Mesendoderm (in vitro differentiated cells): ENCODE data around the gene ALX3.
A peak's percentile ranks its signal among the peaks of the same experiment; 100 is the strongest.

ENCODE experiments used
- DNase-seq: peaks from one replicate; pipeline ENCODE4 v3.0.0; 2013
- H2AK5ac ChIP-seq: 2 replicates; pipeline ENCODE4 v1.6.1; 2013; ENCODE audit warnings: low read length, inconsistent platforms
- H2BK120ac ChIP-seq: 2 replicates; pipeline ENCODE4 v1.6.1; 2013; ENCODE audit warnings: low read depth, mild to moderate bottlenecking, low read length, moderate library complexity, mixed read lengths
- H2BK15ac ChIP-seq: replicated peaks from 2 replicates; pipeline ENCODE4 v1.6.1; 2013; ENCODE audit warnings: low read depth, mild to moderate bottlenecking, moderate library complexity
- H2BK5ac ChIP-seq: 2 replicates; pipeline ENCODE4 v1.6.1; 2013; ENCODE audit warnings: low read length, inconsistent platforms
- H3K18ac ChIP-seq: 2 replicates; pipeline ENCODE4 v1.6.1; 2013; ENCODE audit warnings: mild to moderate bottlenecking, low read length, mixed read lengths
- H3K23ac ChIP-seq: one replicate; pipeline ENCODE4 v1.6.1; 2013; ENCODE audit warnings: low read length
- H3K27ac ChIP-seq: 2 replicates; pipeline ENCODE4 v1.5.1; 2013; ENCODE audit warnings: low read depth, mild to moderate bottlenecking, inconsistent platforms, low read length, moderate library complexity
- H3K27me3 ChIP-seq: 2 replicates; pipeline ENCODE4 v1.6.1; 2013; ENCODE audit warnings: low read length, control low read depth, mild to moderate bottlenecking, inconsistent platforms; ENCODE audit not compliant: insufficient read depth, poor library complexity
- H3K36me3 ChIP-seq: 2 replicates; pipeline ENCODE4 v1.6.1; 2013; ENCODE audit warnings: low read length, inconsistent platforms; ENCODE audit not compliant: control insufficient read depth, insufficient read depth
- H3K4ac ChIP-seq: one replicate; pipeline ENCODE4 v1.6.1; 2013; ENCODE audit warnings: low read depth, mild to moderate bottlenecking, low read length, moderate library complexity
- H3K4me1 ChIP-seq: 2 replicates; pipeline ENCODE4 v1.6.1; 2013; ENCODE audit warnings: low read depth, low read length, inconsistent platforms; ENCODE audit not compliant: control insufficient read depth
- H3K4me2 ChIP-seq: 2 replicates; pipeline ENCODE4 v1.6.1; 2013; ENCODE audit warnings: low read length
- H3K4me3 ChIP-seq: 2 replicates; pipeline ENCODE4 v1.5.1; 2013; ENCODE audit warnings: mild to moderate bottlenecking, low read length
- H3K56ac ChIP-seq: one replicate; pipeline ENCODE4 v1.6.1; 2013; ENCODE audit warnings: low read length
- H3K79me1 ChIP-seq: 2 replicates; pipeline ENCODE4 v1.6.1; 2013; ENCODE audit warnings: low read length, inconsistent platforms
- H3K79me2 ChIP-seq: 2 replicates; pipeline ENCODE4 v1.6.1; 2013; ENCODE audit warnings: mild to moderate bottlenecking, low read length; ENCODE audit not compliant: control insufficient read depth, insufficient read depth
- H3K9ac ChIP-seq: 2 replicates; pipeline ENCODE4 v1.6.1; 2013; ENCODE audit warnings: low read length, inconsistent platforms
- H4K5ac ChIP-seq: one replicate; pipeline ENCODE4 v1.6.1; 2013; ENCODE audit warnings: low read length
- H4K8ac ChIP-seq: one replicate; pipeline ENCODE4 v1.6.1; 2013; ENCODE audit warnings: low read depth, mild to moderate bottlenecking, control low read depth, low read length, moderate library complexity
- WGBS: extraction: QIAGEN DNeasy Blood & Tissue Kit; methylation state at CpG from one replicate; pipeline ENCODE4 v1.1.7; 2013; ENCODE audit warnings: low lambda C conversion rate, missing lambda C conversion rate; ENCODE audit not compliant: insufficient coverage; ENCODE audit errors: extremely low coverage; 5-methylcytosine and 5-hydroxymethylcytosine counted together

ALX3 gene

DNA sequence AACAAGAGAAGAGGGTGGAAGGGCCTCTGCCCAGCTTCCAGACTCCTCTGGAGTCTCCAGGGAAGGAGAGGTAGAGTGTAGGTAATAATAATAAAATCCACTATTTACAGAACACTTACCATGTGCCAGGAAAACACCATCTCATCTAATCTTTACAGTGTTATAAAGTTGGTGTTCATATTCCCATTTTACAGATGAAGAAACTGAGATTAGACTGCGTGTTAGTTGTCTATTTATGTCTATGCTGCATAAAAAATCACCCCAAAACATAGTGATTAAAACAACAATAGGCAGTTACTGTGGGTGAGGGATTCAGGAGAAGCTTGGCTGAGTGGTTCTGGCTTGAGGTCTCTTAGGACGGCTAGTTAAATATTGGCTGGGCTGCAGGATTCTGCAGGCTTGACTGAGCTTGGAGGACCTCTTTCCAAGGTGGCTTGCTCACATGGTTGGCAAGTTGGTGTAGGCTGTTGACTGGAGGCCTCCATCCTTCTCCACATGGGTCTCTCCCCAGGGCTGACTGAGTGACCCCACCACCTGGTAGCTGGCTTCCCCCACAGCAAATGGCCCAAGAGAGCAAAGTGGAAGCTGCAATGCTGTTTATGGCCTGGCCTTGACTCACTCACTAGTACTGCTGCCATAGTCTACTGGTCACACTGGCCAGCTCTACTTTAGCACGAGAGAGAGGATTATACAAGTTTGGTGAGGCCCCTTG, 6.5 kb upstream of the ALX3 start:
- Histone ChIP-seq H3K27ac (no peak overlapping the region), H2BK5ac (no peak overlapping the region), H3K79me1 (no peaks in the 10 kb centered on the region), H2BK120ac (no peak overlapping the region), H3K4me2 (no peak overlapping the region), H3K23ac (no peak overlapping the region), H4K5ac (no peak overlapping the region), H3K4me1 (no peaks in the 10 kb centered on the region), H2BK15ac (no peak overlapping the region), H3K9ac (no peak overlapping the region), H3K4me3 (no peak overlapping the region), H3K36me3 (no peaks in the 10 kb centered on the region), H4K8ac (no peak overlapping the region), H2AK5ac (no peak overlapping the region), H3K27me3 (peaks cover 15% of the 10 kb centered on the region), H3K79me2 (no peaks in the 10 kb centered on the region), H3K4ac (no peak overlapping the region), H3K56ac (no peak overlapping the region), H3K18ac (no peak overlapping the region)
- no CpG with 5 or more reads among the region's 3 CpGs for WGBS
- no peak for DNase-seq

DNA sequence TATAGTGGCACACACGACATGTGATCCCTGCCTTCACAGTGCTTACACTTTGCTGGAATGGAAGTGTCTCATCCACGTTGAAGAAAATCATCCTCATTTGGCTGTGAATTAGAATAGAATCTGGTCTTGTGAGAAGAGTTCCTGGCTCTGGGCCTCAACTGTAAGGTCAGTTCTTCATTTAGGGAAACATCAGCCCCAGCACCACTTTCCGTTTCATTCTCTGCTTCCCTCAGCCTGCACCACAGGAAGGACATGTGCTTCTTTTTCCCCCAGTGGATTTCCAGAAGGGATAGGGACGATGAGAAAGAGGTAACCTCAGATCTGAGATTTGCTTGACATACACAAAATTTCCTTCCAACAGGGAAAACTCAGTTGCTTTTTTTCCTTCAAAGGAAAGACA, 3.7 kb upstream of the ALX3 start:
- H3K79me1 ChIP-seq: no peaks in the 10 kb centered on the region
- DNase-seq: no peak
- WGBS: no CpG with 5 or more reads among the region's 4 CpGs
- no peak overlapping the region for H3K23ac ChIP-seq
- H3K27me3 ChIP-seq: peaks cover 41% of the 10 kb centered on the region
- no peak overlapping the region for H3K4me2 ChIP-seq
- H3K9ac ChIP-seq: no peak overlapping the region
- H4K8ac ChIP-seq: no peak overlapping the region
- no peak overlapping the region for H3K4me3 ChIP-seq
- H2BK15ac ChIP-seq: no peak overlapping the region
- no peak overlapping the region for H2BK5ac ChIP-seq
- H3K79me2 ChIP-seq: no peaks in the 10 kb centered on the region
- no peak overlapping the region for H2BK120ac ChIP-seq
- H3K36me3 ChIP-seq: no peaks in the 10 kb centered on the region
- no peak overlapping the region for H2AK5ac ChIP-seq
- no peak overlapping the region for H4K5ac ChIP-seq
- no peak overlapping the region for H3K4ac ChIP-seq
- H3K56ac ChIP-seq: no peak overlapping the region
- no peak overlapping the region for H3K27ac ChIP-seq
- peaks cover 2% of the 10 kb centered on the region for H3K4me1 ChIP-seq
- H3K18ac ChIP-seq: no peak overlapping the region

- H3K27me3 ChIP-seq: peaks cover 67% of the 10 kb centered on the region
- no peaks in the 10 kb centered on the region for H3K79me2 ChIP-seq
- H2AK5ac ChIP-seq: no peak overlapping the region
- H3K4me1 ChIP-seq: peaks cover 2% of the 10 kb centered on the region
- no peak overlapping the region for H2BK5ac ChIP-seq
- H3K23ac ChIP-seq: no peak overlapping the region
- peak overlapping the region; percentile 28 for H3K18ac ChIP-seq
- H3K4me2 ChIP-seq: peak overlapping the region; percentile 50
- H3K9ac ChIP-seq: peak overlapping the region; percentile 24
- H3K79me1 ChIP-seq: no peaks in the 10 kb centered on the region
- H3K4me3 ChIP-seq: no peak overlapping the region
- H3K27ac ChIP-seq: no peak overlapping the region
- peak overlapping the region; percentile 67 for H3K56ac ChIP-seq
- H2BK15ac ChIP-seq: no peak overlapping the region
- no CpG with 5 or more reads among the region's 52 CpGs for WGBS
- H2BK120ac ChIP-seq: no peak overlapping the region
- H3K36me3 ChIP-seq: no peaks in the 10 kb centered on the region
- no peak overlapping the region for H4K5ac ChIP-seq
- no peak overlapping the region for H4K8ac ChIP-seq
- H3K4ac ChIP-seq: no peak overlapping the region
- DNase-seq: no peak
Observed at GRCh38 chr1:110070282-110070669, 196 bp downstream of the ALX3 start.

- peak overlapping the region; percentile 42 for H3K9ac ChIP-seq
- H3K4ac ChIP-seq: no peak overlapping the region
- no peak overlapping the region for H3K18ac ChIP-seq
- no peaks in the 10 kb centered on the region for H3K79me2 ChIP-seq
- H3K4me1 ChIP-seq: peaks cover 2% of the 10 kb centered on the region
- H2AK5ac ChIP-seq: no peak overlapping the region
- H3K4me3 ChIP-seq: no peak overlapping the region
- H3K79me1 ChIP-seq: no peaks in the 10 kb centered on the region
- no peak overlapping the region for H4K5ac ChIP-seq
- peaks cover 65% of the 10 kb centered on the region for H3K27me3 ChIP-seq
- no peak overlapping the region for H4K8ac ChIP-seq
- peak overlapping the region; percentile 50 for H3K4me2 ChIP-seq
- H2BK5ac ChIP-seq: no peak overlapping the region
- H3K23ac ChIP-seq: peak overlapping the region; percentile 7
- no peak for DNase-seq
- no peaks in the 10 kb centered on the region for H3K36me3 ChIP-seq
- H2BK15ac ChIP-seq: no peak overlapping the region
- WGBS: no CpG with 5 or more reads among the region's 64 CpGs
- H3K56ac ChIP-seq: peak overlapping the region; percentile 67
- no peak overlapping the region for H2BK120ac ChIP-seq
- H3K27ac ChIP-seq: no peak overlapping the region
Observed at GRCh38 chr1:110069404-110070281, 829 bp downstream of the ALX3 start.

DNA sequence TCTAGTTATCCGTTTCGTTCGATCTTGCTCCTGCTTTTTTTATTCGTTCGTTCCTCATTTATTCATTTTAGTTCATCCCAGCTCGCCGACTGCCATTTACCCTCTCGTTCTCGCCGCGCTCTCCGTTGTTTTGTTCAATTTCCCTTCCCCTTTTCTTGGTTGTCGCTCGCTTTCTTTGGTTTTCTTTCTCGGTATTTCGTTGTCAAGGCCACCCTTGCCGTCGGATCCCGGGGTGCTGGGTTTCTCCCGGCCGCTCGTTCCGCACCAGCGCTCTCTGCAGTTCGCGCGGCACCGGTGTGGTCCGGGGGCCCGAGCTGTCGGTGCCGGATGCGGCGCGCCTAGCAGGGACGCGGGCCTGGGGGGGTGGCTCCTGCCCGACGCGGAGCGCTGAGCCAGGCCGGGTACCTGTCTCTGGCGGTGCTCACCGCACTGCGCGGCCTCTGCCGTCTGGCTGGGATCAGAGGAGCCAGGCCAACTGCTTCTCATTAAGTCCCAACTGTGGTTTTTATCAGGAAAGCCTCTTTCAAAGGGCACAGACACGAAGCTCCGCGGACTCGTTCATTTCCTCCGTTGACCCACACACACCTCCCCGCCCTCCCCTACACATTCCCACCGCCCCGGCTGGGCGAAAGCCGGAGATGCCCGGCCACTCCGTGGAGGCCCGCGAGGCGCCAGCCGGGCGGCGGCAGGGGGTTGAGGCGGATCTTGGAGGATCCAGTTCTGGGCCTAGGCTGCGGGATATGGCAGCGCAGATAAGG, 1.6 kb downstream of the ALX3 start:
- H2AK5ac ChIP-seq: no peak overlapping the region
- H2BK15ac ChIP-seq: no peak overlapping the region
- no peaks in the 10 kb centered on the region for H3K79me1 ChIP-seq
- no CpG with 5 or more reads among the region's 68 CpGs for WGBS
- peak overlapping the region; percentile 19 for H3K9ac ChIP-seq
- H3K27ac ChIP-seq: no peak overlapping the region
- no peak overlapping the region for H3K4ac ChIP-seq
- no peaks in the 10 kb centered on the region for H3K79me2 ChIP-seq
- H3K4me3 ChIP-seq: no peak overlapping the region
- H3K27me3 ChIP-seq: peaks cover 60% of the 10 kb centered on the region
- H4K8ac ChIP-seq: no peak overlapping the region
- H3K56ac ChIP-seq: peak overlapping the region; percentile 25
- no peak overlapping the region for H2BK5ac ChIP-seq
- no peak overlapping the region for H3K18ac ChIP-seq
- no peak overlapping the region for H4K5ac ChIP-seq
- H3K36me3 ChIP-seq: no peaks in the 10 kb centered on the region
- peak overlapping the region; percentile 57 for H3K4me2 ChIP-seq
- no peak overlapping the region for H3K23ac ChIP-seq
- no peak overlapping the region for H2BK120ac ChIP-seq
- no peak for DNase-seq
- H3K4me1 ChIP-seq: peaks cover 2% of the 10 kb centered on the region
